HepG2 (cell line): ENCODE results near the gene AKAP10. TPM values are rescaled to one million over a fixed set of nuclear protein-coding genes. Genes with fewer than 3 reads are reported as not detected.
A peak's percentile ranks its signal among the peaks of the same experiment; 100 is the strongest.

Source experiments
- ATAC-seq: fragments of 200-7000 bp; cut with Tn5 transposase; 3 replicates; pipeline ENCODE4 v1.9.1; 2020; ENCODE audit warnings: mild to moderate bottlenecking, moderate library complexity
- BruUV-seq: library from RNA; stranded (reverse); fragments of 400-500 nt; replicated peaks from 2 replicates; lab custom pipeline; 2021; lab: Mats Ljungman, UMichigan
- CTCF ChIA-PET: fragments of 300-600 bp; formaldehyde crosslinking; extraction: SDS; loops from one replicate; lab custom pipeline; 2021; ENCODE audit warnings: low total read pairs, inconsistent platforms, low intra/inter-chr PET ratio; lab: Yijun Ruan, JAX
- POLR2A ChIA-PET: fragments of 350-600 bp; sonication (Branson Sonifier 250); formaldehyde crosslinking; loops from one replicate; lab custom pipeline; 2020; ENCODE audit warnings: antibody characterized with exemption, inconsistent platforms; lab: Yijun Ruan, JAX
- DNase-seq: peaks from one replicate; pipeline ENCODE4 v3.0.0-alpha.2; 2015; ENCODE audit warnings: low spot score
- FAIRE-seq: peaks from 3 replicates; lab custom pipeline; 2011; peaks lifted over from hg19 to GRCh38; lab: Jason Lieb, UNC
- H2AFZ ChIP-seq: one replicate; pipeline ENCODE4 v1.6.1; 2011; ENCODE audit warnings: low read length, inconsistent platforms
- H3K27ac ChIP-seq: fragments of 300-600 bp; 3 replicates; pipeline ENCODE4 v1.8.0; 2011; ENCODE audit warnings: mixed run types, mild to moderate bottlenecking, mixed read lengths, low read length, inconsistent platforms; ENCODE audit not compliant: insufficient read depth; ENCODE audit errors: extremely low read length
- H3K27me3 ChIP-seq, 2 experiments: fragments of 200-600 bp in 1 of 2; 2 replicates in 1 of 2; 3 replicates in 1 of 2; pipeline versions ENCODE4 v1.6.0 to v1.8.0; 2011; ENCODE audit warnings: low read length in 2 of 2, mild to moderate bottlenecking in 2 of 2, moderate library complexity in 2 of 2, inconsistent platforms in 1 of 2; ENCODE audit not compliant: insufficient read depth in 2 of 2, control insufficient read depth in 1 of 2
- H3K36me3 ChIP-seq, 2 experiments: fragments of 200-600 bp in 1 of 2; replicated peaks in 1 of 2; 2 replicates in 1 of 2; 3 replicates in 1 of 2; pipeline versions ENCODE4 v1.5.1 to v1.8.0; 2011; ENCODE audit warnings: low read length in 2 of 2, inconsistent platforms in 1 of 2; ENCODE audit not compliant: insufficient read depth in 2 of 2, control insufficient read depth in 1 of 2
- H3K4me1 ChIP-seq: 2 replicates; pipeline ENCODE4 v1.5.1; 2012; ENCODE audit warnings: low read length, inconsistent platforms; ENCODE audit not compliant: insufficient read depth
- H3K4me2 ChIP-seq: 2 replicates; pipeline ENCODE4 v1.6.0; 2011; ENCODE audit warnings: low read depth, low read length, inconsistent platforms
- H3K4me3 ChIP-seq, 3 experiments: fragments of 200-600 bp in 1 of 3; sonication (generic), shearing (Covaris generic) in 1 of 3; replicated peaks in 1 of 3; 2 replicates each; pipeline ENCODE4 v1.5.1; 2011 to 2016; ENCODE audit warnings: low read length in 3 of 3, inconsistent platforms in 2 of 3, low read depth in 2 of 3, mild to moderate bottlenecking in 2 of 3, control low read depth in 1 of 3, mixed read lengths in 1 of 3; ENCODE audit not compliant: insufficient read depth in 1 of 3
- H3K79me2 ChIP-seq: one replicate; pipeline ENCODE4 v1.6.1; 2011; ENCODE audit warnings: low read length, inconsistent platforms; ENCODE audit not compliant: insufficient read depth
- H3K9ac ChIP-seq: 2 replicates; pipeline ENCODE4 v1.6.0; 2011; ENCODE audit warnings: mild to moderate bottlenecking, low read depth, low read length, inconsistent platforms; ENCODE audit not compliant: insufficient read depth
- H3K9me3 ChIP-seq: 2 replicates; pipeline ENCODE4 v1.5.1; 2012; ENCODE audit warnings: mild to moderate bottlenecking, low read length
- H4K20me1 ChIP-seq: 2 replicates; pipeline ENCODE4 v1.6.0; 2011; ENCODE audit warnings: inconsistent platforms, mild to moderate bottlenecking, low read length, moderate library complexity; ENCODE audit not compliant: insufficient read depth
- AGO2 ChIP-seq: fragments of 200-400 bp; formaldehyde crosslinking; optimal IDR thresholded peaks from 2 replicates; pipeline ENCODE3; 2017; ENCODE audit warnings: mild to moderate bottlenecking, low read depth, low read length, moderate library complexity
- HNF1B ChIP-seq: sonication (generic); formaldehyde crosslinking; IDR thresholded peaks from 2 replicates; pipeline ENCODE4 v1.5.1; 2020; ENCODE audit warnings: mild to moderate bottlenecking, moderate library complexity, missing genetic modification reagents
- IRF2 ChIP-seq: IDR thresholded peaks from 2 replicates; pipeline ENCODE4 v1.6.1; 2018; ENCODE audit warnings: missing genetic modification reagents, missing compliant biosample characterization
- MEIS1 ChIP-seq: sonication (generic); formaldehyde crosslinking; IDR thresholded peaks from 2 replicates; pipeline ENCODE4 v1.9.0; 2021; ENCODE audit warnings: mild to moderate bottlenecking, missing genetic modification reagents, moderate library complexity, borderline replicate concordance
- MTF2 ChIP-seq: sonication (generic); formaldehyde crosslinking; IDR thresholded peaks from 2 replicates; pipeline ENCODE4 v1.5.0; 2020; ENCODE audit warnings: missing genetic modification reagents, borderline replicate concordance
- SMC3 ChIP-seq: IDR thresholded peaks from 2 replicates; pipeline ENCODE4 v1.6.1; 2011; ENCODE audit warnings: low read length, improper control_type of control experiment
- TRAFD1 ChIP-seq: sonication (generic); formaldehyde crosslinking; IDR thresholded peaks from 2 replicates; pipeline ENCODE4 v1.5.1; 2020; ENCODE audit warnings: missing genetic modification reagents, mild to moderate bottlenecking, borderline replicate concordance
- ZNF543 ChIP-seq: sonication (generic); formaldehyde crosslinking; IDR thresholded peaks from 2 replicates; pipeline ENCODE4 v1.4.0; 2020; ENCODE audit warnings: mild to moderate bottlenecking, missing genetic modification reagents
- ZNF652 ChIP-seq: IDR thresholded peaks from 2 replicates; pipeline ENCODE4 v1.6.1; 2016; ENCODE audit warnings: low read depth, borderline replicate concordance
- ZNF768 ChIP-seq: sonication (generic); formaldehyde crosslinking; IDR thresholded peaks from 2 replicates; pipeline ENCODE4 v1.4.0; 2020; ENCODE audit warnings: missing genetic modification reagents
- ZXDC ChIP-seq: sonication (generic); formaldehyde crosslinking; IDR thresholded peaks from 2 replicates; pipeline ENCODE4 v1.5.0; 2020; ENCODE audit warnings: mild to moderate bottlenecking, missing genetic modification reagents
- WGBS: methylation state at CpG from one replicate; pipeline ENCODE4 v1.1.6; 2017; ENCODE audit warnings: low lambda C conversion rate; 5-methylcytosine and 5-hydroxymethylcytosine counted together
- in situ Hi-C: cut with HindIII; loops from 2 replicates; pipeline ENCODE4 v1.10.0; 2017; ENCODE audit warnings: low pct_unique_long_range_greater_than_20kb; ENCODE audit not compliant: extremely low pct_ligation_motif_present
- intact Hi-C: fragments of 100-400 bp; cut with micrococcal nuclease; formaldehyde crosslinking; loops from one replicate; pipeline ENCODE4 v1.10.0; 2022; ENCODE audit not compliant: unreplicated experiment
- polyA plus RNA-seq, 8 experiments: library from polyadenylated mRNA; depleted of rRNA in 3 of 8; stranded (reverse) in 7 of 8; unstranded in 1 of 8; fragments of >200 nt; fragmentation: Illumina TruSeq in 4 of 8; extraction: Trizol in 4 of 8; gene quantifications; 2 replicates each; pipeline versions ENCODE4 v1.2.1 to v1.2.3, GENCODE V29; 2011 to 2016; ENCODE audit warnings: low read depth in 4 of 8, missing spikeins in 1 of 8, mixed read lengths in 1 of 8; ENCODE audit not compliant: insufficient read depth in 1 of 8
- total RNA-seq, 5 experiments: library from RNA; depleted of rRNA; stranded (reverse); fragments of >200 nt; fragmentation: Illumina TruSeq; extraction: Trizol; gene quantifications; 2 replicates each; pipeline ENCODE4 v1.2.3, GENCODE V29; 2016; ENCODE audit warnings: low read depth in 1 of 5

AKAP10 gene
- total and polyA plus RNA-seq, 2 of the 13 experiments (the other 11 are each of a cell fraction or from before 2014, with no cell fraction given) = 17.6 to 21.7 TPM

- no TSS peak for BruUV-seq
- intact Hi-C loops (no loop called here), in situ Hi-C loops (no loop called here)
- ATAC-seq (no peak), FAIRE-seq (no peak), DNase-seq (no peak)
- H3K79me2 ChIP-seq = no peaks in the 10 kb centered on the region
- H3K4me1 ChIP-seq = peaks cover 20% of the 10 kb centered on the region
- no peaks in the 10 kb centered on the region for H4K20me1 ChIP-seq
- no peak overlapping the region for H3K27ac ChIP-seq
- no peak overlapping the region for H3K9ac ChIP-seq
- H3K36me3 ChIP-seq = no peaks in the 10 kb centered on the region
- ChIA-PET CTCF (no interaction called here), POLR2A (no interaction called here)
- H2AFZ ChIP-seq = no peak overlapping the region
- 4% methylated on average over 1 of the region's 1 CpG for WGBS
- TF ChIP-seq ZXDC (CRISPR knock-in tag) = no peak
- no peaks in the 10 kb centered on the region for H3K9me3 ChIP-seq
- H3K4me3 ChIP-seq = no peak overlapping the region
- peaks cover 2 to 29% of the 10 kb centered on the region in 2 experiments; a peak in 4 of 5 replicates for H3K27me3 ChIP-seq
- H3K4me2 ChIP-seq = no peak overlapping the region
Observed at GRCh38 chr17:20010936-20011335, 33.3 kb upstream of the AKAP10 start.

- ATAC-seq = peak; percentile 42
- intact Hi-C loops = no loop called here
- no peak overlapping the region for H2AFZ ChIP-seq
- BruUV-seq = no TSS peak
- CTCF ChIA-PET = no interaction called here
- H3K9me3 ChIP-seq = no peaks in the 10 kb centered on the region
- H4K20me1 ChIP-seq = no peaks in the 10 kb centered on the region
- H3K27ac ChIP-seq = no peak overlapping the region
- peak; percentile 33 for DNase-seq
- POLR2A ChIA-PET = interaction anchor here (0.8 kb wide), 1 partner anchor 18 kb away, joined by 3 read pairs; no protein-coding TSS in a partner anchor
- H3K4me3 ChIP-seq = peak overlapping the region; percentile 54 to 74 (median 62)
- peaks cover 2 to 30% of the 10 kb centered on the region in 2 experiments; a peak in 4 of 5 replicates for H3K27me3 ChIP-seq
- peaks cover 20% of the 10 kb centered on the region for H3K4me1 ChIP-seq
- peak overlapping the region; percentile 94 for H3K4me2 ChIP-seq
- 10% methylated on average over 11 of the region's 11 CpGs for WGBS
- FAIRE-seq = peak; percentile 47
- H3K79me2 ChIP-seq = no peaks in the 10 kb centered on the region
- no peaks in the 10 kb centered on the region for H3K36me3 ChIP-seq
- in situ Hi-C loops = no loop called here
- H3K9ac ChIP-seq = no peak overlapping the region
- TF ChIP-seq ZNF652 = no peak
- TF ChIP-seq AGO2 = no peak
- TF ChIP-seq ZNF543 (CRISPR knock-in tag) = no peak
- TF ChIP-seq TRAFD1 (CRISPR knock-in tag) = no peak
- no peak for TF ChIP-seq IRF2 (CRISPR knock-in tag)
- TF ChIP-seq MTF2 (CRISPR knock-in tag) = no peak
- TF ChIP-seq SMC3 = peak; percentile 20; the same call in 1 of the 2 replicates
- TF ChIP-seq HNF1B (CRISPR knock-in tag) = no peak
- TF ChIP-seq ZNF768 = no peak
- no peak for TF ChIP-seq MEIS1 (CRISPR knock-in tag)
Observed at GRCh38 chr17:20010099-20010863, 32.7 kb upstream of the AKAP10 start.
